HG03196 (cell line): Measurements from ENCODE around the gene PTPRN2.
"Not testable (repeated sequence)": the region's sequence is repeated elsewhere in the genome, so short reads cannot be mapped to it uniquely, and the experiment has no call there.

ENCODE experiments used
- ATAC-seq: cut with Tn5 transposase; IDR thresholded peaks from one replicate; pipeline ENCODE4 v1.9.1; 2021; ENCODE audit not compliant: unreplicated experiment

PTPRN2 gene

GRCh38 chr7:157928171-157928794, 659.3 kb downstream of the PTPRN2 start:
- no peak for ATAC-seq

- ATAC-seq = no peak
These were observed 660.2 kb downstream of the PTPRN2 start for GRCh38 chr7:157927313-157927925.

DNA sequence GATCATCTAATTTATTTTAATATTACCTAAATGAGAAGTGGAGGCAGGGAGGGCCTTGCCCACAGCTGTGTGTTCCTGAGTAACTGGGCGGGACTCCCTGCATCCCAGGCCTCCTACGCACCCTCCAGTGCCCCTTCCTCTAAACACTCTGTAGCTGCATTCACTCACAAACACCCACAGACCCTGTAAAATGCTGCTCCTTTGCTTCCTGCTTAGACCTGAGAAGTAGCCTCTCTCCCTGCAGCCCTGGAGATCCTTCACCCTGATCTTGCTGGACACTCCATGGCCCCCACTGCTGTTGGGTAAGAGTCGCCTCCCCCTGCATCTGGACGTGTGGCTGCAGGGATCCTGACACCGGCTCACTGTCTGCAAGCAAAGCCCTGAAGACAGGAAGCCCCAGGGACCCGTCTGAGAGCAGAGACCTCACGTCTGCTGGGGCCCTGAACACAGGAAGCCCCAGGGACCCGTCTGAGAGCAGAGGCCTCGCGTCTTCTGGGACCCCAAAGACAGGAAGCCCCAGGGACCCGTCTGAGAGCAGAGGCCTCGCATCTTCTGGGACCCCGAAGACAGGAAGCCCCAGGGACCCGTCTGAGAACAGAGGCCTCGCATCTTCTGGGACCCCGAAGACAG, 661.0 kb downstream of the PTPRN2 start:
- no peak for ATAC-seq

DNA sequence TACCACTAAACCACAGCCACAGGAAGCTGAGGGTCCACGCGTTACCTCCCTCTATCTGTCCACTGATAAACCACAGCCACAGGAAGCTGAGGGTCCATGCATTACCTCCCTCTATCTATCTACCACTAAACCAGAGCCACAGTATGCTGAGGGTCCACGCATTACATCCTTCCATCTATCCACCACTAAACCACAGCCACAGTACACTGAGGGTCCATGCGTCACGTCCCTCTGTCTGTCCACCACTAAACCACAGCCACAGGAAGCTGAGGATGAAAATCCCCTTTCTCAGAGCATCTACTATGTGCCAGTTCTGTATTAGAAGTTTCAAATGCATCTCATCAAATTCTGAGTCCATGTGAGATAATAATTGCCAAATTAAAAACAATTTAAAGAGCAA, 661.5 kb downstream of the PTPRN2 start:
- ATAC-seq = no peak

DNA sequence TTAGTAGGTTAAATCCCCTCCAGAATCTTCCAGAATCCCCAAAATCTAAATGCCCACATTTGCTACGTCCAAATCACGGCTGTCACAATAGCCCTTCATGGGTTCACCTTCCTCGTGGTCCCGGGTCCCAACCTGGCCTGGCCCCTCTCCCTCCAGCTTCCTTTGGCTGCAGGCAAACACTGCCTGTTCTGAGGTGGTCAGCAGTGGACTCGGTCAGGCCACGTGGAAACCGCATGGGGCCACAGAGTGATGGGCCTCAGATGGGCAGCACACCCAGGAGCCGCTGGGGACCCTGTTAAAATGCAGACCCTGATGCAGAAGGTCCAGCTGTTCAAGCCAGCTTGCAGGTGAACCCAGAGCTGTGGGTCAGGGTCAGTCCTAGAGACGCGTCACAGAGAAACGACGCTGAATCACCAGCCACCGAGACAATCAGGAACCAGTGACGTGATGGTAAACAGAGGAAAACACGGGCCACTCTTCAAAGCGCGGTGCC, 662.2 kb downstream of the PTPRN2 start:
- no peak for ATAC-seq

- ATAC-seq = no peak
These were observed 663.6 kb downstream of the PTPRN2 start for GRCh38 chr7:157923903-157924630.

DNA sequence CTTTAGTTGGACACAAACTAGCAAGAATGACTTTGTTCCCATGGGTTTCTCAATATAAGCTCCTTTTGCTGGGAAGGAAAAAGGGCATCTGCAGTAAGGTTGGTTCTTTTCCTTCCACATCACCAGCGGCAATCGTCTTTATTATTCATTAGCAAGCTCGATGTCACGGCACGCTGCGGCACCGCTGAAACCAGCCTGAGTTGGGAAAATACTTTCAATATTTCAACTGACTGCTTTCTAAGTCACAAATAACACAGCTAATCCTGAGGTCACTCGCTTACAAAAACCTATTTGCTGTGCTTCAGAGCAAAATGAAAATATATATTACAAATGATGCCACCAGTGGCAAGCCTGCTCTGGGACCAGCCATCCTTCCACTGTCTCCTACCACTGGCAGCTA, 665.0 kb downstream of the PTPRN2 start:
- ATAC-seq = no peak

- ATAC-seq = no peak
These were observed 669.1 kb downstream of the PTPRN2 start for GRCh38 chr7:157918326-157919080.

DNA sequence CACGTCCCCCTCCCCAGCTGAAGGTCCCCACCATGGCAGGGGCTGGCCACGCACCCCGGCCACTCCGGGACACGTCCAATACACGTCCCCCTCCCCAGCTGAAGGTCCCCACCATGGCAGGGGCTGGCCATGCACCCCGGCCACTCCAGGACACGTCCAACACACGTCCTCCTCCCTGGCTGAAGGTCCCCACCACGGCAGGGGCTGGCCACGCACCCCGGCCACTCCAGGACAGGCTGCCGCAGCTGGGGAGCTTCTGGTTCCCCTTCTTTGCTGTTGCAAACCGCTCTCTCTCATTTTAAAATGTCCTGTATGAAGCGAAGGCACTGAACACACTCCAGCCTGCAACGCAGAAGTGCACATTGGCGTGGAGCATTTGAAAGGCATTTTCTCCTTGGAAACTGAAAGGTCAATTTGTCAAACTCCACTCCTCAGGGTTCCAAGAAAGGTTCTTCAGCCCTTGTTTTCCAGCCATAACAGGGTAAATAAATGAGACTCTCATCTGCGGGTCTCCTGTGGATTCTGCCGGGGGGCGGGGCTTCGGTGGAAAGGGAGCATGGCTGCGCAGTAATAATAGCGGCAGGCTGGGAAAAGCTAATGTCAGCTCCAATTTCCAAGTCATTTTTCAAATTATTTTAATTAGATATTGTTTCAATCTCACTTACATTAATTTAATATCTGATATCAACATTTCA, 670.5 kb downstream of the PTPRN2 start:
- ATAC-seq = no peak

DNA sequence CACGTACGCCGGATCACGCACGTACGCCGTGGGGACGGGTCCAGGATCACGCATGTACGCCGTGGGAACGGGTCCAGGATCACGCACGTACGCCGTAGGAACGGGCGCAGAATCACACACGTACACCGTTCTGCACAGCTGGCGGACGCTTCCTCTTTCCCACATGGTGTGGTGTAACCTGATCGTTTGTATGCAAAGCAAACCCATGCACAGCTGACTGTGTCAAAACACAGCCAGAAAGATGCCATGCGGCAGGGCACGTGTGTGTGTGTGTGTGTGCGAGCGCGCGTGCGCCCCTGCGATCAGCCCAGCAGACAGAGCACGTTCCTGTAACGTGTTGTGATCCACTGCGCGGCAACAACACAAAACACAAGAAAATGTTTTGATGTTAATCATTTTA, 677.2 kb downstream of the PTPRN2 start:
- no peak for ATAC-seq

GRCh38 chr7:157910045-157910444, 677.6 kb downstream of the PTPRN2 start:
- not testable (repeated sequence) for ATAC-seq

- ATAC-seq = no peak
These were observed 678.3 kb downstream of the PTPRN2 start for GRCh38 chr7:157909370-157909769.

DNA sequence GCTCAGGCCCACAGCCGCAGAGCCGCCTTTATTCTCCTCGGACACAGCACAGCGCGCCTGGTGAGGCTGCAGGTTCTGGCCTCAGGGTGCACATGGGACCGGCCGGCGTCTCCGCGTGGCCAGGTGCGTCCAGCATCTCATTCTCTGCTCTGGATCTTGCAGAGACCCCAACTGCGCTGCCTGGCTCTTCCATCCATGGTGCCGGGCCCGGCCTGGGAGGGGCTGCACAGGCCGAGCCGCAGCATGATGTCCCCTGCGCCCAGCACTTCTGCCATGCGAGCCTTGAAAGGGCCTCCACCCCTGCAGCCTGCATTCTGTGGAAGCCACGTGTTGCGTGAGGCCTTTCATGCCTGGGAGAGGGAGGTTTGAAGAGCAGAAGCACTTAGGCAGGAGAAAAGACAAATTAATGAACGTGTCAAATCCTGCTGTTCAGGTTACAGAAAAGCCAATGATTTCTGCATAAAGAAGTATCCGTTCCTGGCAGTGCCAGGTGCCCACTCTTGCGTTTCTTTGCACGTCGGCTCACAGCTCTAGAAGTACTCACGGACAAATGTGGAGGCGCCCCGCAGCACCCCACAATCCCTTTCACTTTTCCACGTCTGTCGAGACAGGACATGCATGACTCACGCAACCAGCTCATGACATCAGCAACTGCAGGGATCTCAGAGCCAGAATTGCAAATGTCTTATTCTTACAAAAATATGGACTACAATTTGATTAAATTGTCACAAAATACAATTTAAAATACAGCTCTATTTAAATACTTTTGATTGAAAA, 679.4 kb downstream of the PTPRN2 start:
- ATAC-seq = no peak

GRCh38 chr7:157907091-157907490, 680.5 kb downstream of the PTPRN2 start:
- ATAC-seq = no peak

DNA sequence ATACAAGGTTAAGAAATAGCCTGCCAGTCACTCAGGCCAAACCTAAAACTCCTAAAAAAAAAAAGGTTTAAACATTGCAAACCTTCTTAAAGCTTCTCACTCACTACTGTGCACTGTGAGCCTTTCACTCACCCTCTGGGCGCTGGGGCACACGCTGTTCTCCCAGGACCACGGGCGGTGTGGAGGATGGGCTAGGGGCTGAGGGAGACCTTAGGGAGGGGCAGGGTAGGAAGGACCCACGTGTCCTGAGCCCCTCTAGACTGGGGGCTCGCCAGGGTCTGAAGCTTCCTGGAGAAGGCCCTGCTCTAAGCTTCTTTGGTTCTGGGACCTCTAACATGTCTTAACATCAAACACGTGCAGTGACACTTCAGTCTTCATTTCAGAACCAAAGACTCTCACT, 681.0 kb downstream of the PTPRN2 start:
- no peak for ATAC-seq

DNA sequence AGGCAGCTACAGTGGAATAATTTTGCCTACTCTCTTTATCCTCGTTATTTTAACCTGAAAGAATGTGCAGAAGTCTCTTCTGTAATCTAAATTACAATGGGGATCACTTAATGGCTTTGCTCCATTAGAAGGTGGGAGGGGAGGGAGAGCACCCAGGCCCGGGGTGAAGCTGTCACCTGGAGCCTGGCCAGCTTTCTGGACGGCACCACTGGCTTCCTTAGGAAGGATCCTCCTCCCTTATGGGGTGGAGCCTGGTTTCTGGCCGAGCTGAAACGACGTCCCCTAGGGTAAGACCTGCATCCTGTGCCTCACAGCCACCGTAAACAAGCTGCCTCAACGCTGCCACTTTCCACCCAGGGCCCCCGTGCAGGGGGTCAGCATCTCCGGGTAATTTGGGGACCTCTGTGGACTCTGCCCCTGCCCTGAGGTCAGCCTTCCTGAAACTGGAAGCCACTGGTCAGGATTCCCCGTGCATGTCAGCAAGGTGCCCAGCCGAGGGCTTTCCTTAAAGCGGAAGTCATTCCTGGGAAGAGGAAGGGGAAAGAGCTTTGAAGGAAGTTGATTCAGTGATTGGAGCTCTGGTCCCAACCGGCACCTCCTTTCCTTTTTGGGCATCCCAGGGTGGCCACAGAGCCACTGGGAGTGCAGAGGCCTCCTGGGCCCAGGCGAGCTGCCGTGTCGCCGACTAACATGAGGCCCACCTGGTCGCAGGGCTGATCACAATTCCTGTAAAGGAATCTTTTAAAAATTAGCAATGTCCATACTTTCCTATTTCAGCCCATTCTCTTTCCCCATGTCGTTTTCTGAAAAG, 681.8 kb downstream of the PTPRN2 start:
- no peak for ATAC-seq

DNA sequence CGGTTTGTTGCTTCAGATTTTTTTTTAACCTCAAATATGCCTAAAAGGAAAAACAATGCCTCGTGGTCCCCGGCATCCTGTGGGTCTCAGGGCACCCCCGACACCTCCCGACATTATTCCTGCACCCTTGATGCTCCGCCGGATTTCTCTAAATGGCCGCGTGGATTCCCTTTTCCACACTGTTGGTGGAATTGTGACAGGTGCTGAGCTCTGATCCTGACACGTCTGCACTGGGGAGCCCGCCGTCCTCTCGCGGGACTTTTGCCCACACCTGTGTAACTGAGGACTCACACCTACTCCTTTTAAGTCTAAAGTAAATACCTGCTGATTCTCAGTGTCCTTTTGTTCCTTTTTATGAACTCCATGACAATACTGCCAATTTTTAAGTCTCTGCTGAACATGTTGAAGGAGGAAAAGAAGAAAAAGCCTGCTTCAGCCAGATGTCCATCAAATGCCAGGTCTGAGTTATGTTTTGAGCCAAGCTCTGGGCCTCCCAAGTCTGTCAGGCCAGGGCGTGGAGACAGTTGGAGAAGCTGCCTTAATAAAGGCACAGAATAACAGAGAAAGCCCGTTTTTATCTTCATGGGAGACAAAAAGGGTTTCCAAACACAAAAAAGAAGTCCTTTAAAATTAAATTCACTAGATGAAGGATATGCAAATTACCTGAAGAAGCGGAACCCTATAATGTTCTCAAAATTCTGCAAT, 682.6 kb downstream of the PTPRN2 start:
- ATAC-seq = no peak

DNA sequence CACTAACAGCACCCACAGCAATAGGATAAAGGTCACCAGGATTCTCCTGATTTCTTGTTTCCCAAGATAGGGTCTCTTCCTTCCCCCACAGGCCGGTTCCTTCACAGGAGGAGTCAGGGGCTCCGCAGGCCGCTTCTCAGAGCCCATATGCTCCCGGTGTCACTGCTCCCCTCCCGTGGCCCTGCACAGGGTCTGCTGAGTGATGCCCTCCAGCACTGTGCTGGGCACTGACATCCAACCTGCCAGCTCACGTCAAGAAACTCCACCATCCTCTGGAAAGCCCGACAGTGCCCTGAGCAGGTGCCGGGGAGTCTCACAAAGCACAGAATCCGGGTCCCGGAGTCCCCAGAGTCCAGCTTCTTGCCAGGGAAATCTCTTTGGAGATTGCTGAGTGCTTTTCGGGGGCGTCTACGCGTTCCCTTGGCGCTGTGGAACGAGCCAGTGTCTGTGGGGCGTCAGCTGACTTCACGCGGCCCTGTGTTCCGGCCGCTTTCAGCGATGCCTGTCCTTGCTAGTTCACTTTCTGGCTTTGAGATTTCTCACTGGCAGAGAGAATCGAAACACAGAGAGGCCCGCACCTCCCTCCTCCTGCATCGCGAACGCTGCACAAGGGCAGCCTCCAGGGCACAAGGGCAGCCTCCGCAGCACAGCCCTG, 683.3 kb downstream of the PTPRN2 start:
- ATAC-seq = no peak
